ENCODE measurements around the gene SERINC3. TPM values are rescaled to one million over a fixed set of nuclear protein-coding genes. Genes with fewer than 3 reads are reported as not detected.
"Not testable (repeated sequence)": the region's sequence is repeated elsewhere in the genome, so short reads cannot be mapped to it uniquely, and the experiment has no call there.

SERINC3 gene
- total and polyA plus RNA-seq, 2 experiments from 2014 or later: 18.1 to 33.0 TPM

- TF ChIP-seq ZNF462 (CRISPR knock-in tag; IDR thresholded peaks at IDR 0.05): no peak
- TF ChIP-seq STAT1 (IDR thresholded peaks at IDR 0.05; ENCODE audit: unreplicated experiment): no peak
- no peak for TF ChIP-seq EZH2 (IDR thresholded peaks at IDR 0.05; ENCODE audit: low read depth, unreplicated experiment)
- TF ChIP-seq ETS1 (IDR thresholded peaks at IDR 0.05): no peak
- TF ChIP-seq CTCF (conservative IDR thresholded peaks at IDR 0.05; ENCODE audit: low read depth in 2 of 2): no peak
- no peak for TF ChIP-seq EZH2phosphoT487 (IDR thresholded peaks at IDR 0.05; ENCODE audit: unreplicated experiment)
Observed at GRCh38 chr20:44475372-44475693, 46.5 kb downstream of the SERINC3 start (continued).

- not testable (repeated sequence) for H3K27me3 ChIP-seq (ENCODE audit: insufficient read depth); H3K4me3 ChIP-seq; H3K36me3 ChIP-seq (ENCODE audit: insufficient read depth); H3K36me3 Mint-ChIP-seq (ENCODE audit: low read depth); H3K79me2 ChIP-seq (replicated peaks; ENCODE audit: insufficient read depth); H3K27ac Mint-ChIP-seq; H4K20me1 ChIP-seq (replicated peaks; ENCODE audit: insufficient read depth); H3K4me2 ChIP-seq; DNase-seq (ENCODE audit: low spot score); H3K9me3 Mint-ChIP-seq; H3K4me1 ChIP-seq (ENCODE audit: insufficient read depth); H3F3A ChIP-seq (replicated peaks; ENCODE audit: low read depth); H3K9me2 ChIP-seq (ENCODE audit: insufficient read depth); H3K27ac ChIP-seq (ENCODE audit: low read depth); ATAC-seq; H2AFZ ChIP-seq; H3K27me3 Mint-ChIP-seq (ENCODE audit: insufficient read depth, low read depth, poor library complexity); H3K4me3 Mint-ChIP-seq
- H3K4me1 Mint-ChIP-seq: peaks cover 20% of the 10 kb centered on the region; the same call in 2 of the 3 replicates
Observed at GRCh38 chr20:44472283-44472682, 49.6 kb downstream of the SERINC3 start.

Data from GM23338 (cell line).